HG03378 (cell line): ENCODE measurements around the gene KLF15.

Experiments used
- ATAC-seq: cut with Tn5 transposase; IDR thresholded peaks from one replicate; pipeline ENCODE4 v1.9.1; 2021; ENCODE audit warnings: mild to moderate bottlenecking, moderate library complexity; ENCODE audit not compliant: unreplicated experiment

The KLF15 gene

GRCh38 chr3:126357295-126358037 lies at the start of gene KLF15:
Gene KLF15 (minus strand): TSS chr3:126357408. CDS start chr3:126352922, 4,486 bp downstream.
- no peak for ATAC-seq

GRCh38 chr3:126406389-126407296 lies 49.4 kb upstream of the KLF15 start:
- ATAC-seq = no peak

- ATAC-seq = no peak
Measured at GRCh38 chr3:126402666-126403302, 45.6 kb upstream of the KLF15 start.

GRCh38 chr3:126402178-126402577 lies 45.0 kb upstream of the KLF15 start:
- ATAC-seq = no peak

GRCh38 chr3:126401611-126402160 lies 44.5 kb upstream of the KLF15 start:
- ATAC-seq = no peak

- no peak for ATAC-seq
Measured at GRCh38 chr3:126399756-126400155, 42.5 kb upstream of the KLF15 start.

GRCh38 chr3:126399351-126399735 lies 42.1 kb upstream of the KLF15 start:
- ATAC-seq = peak; percentile 83

GRCh38 chr3:126398423-126399350 lies 41.5 kb upstream of the KLF15 start:
- ATAC-seq = no peak

GRCh38 chr3:126397610-126398422 lies 40.6 kb upstream of the KLF15 start:
- ATAC-seq = no peak

GRCh38 chr3:126396536-126396935 lies 39.3 kb upstream of the KLF15 start:
- ATAC-seq = no peak

GRCh38 chr3:126395846-126396513 lies 38.8 kb upstream of the KLF15 start:
- no peak for ATAC-seq

- ATAC-seq = no peak
Measured at GRCh38 chr3:126394977-126395321, 37.7 kb upstream of the KLF15 start.

- no peak for ATAC-seq
Measured at GRCh38 chr3:126394179-126394976, 37.2 kb upstream of the KLF15 start, which contains the start of gene CFAP100. Gene CFAP100 (plus strand): TSS chr3:126394909. CDS start chr3:126396001, 1,092 bp downstream.

- no peak for ATAC-seq
Measured at GRCh38 chr3:126393563-126393962, 36.4 kb upstream of the KLF15 start.

GRCh38 chr3:126392246-126392645 lies 35.0 kb upstream of the KLF15 start:
- ATAC-seq = no peak

GRCh38 chr3:126391631-126392030 lies 34.4 kb upstream of the KLF15 start:
- ATAC-seq = no peak

- no peak for ATAC-seq
Measured at GRCh38 chr3:126390751-126391150, 33.5 kb upstream of the KLF15 start.

- ATAC-seq = no peak
Measured at GRCh38 chr3:126390201-126390600, 33.0 kb upstream of the KLF15 start.
